ENCODE results near the gene PTGDS. TPM values are rescaled to one million over a fixed set of nuclear protein-coding genes. Genes with fewer than 3 reads are reported as not detected.
A peak's percentile ranks its signal among the peaks of the same experiment; 100 is the strongest.
"Not testable (repeated sequence)": the region's sequence is repeated elsewhere in the genome, so short reads cannot be mapped to it uniquely, and the experiment has no call there.

PTGDS gene
- total RNA-seq, 1 experiment from 2014 or later: 2.0 TPM

GRCh38 chr9:136990242-136990911, 13.1 kb downstream of the PTGDS start:
- no peak for DNase-seq (ENCODE audit: low read depth)

DNA sequence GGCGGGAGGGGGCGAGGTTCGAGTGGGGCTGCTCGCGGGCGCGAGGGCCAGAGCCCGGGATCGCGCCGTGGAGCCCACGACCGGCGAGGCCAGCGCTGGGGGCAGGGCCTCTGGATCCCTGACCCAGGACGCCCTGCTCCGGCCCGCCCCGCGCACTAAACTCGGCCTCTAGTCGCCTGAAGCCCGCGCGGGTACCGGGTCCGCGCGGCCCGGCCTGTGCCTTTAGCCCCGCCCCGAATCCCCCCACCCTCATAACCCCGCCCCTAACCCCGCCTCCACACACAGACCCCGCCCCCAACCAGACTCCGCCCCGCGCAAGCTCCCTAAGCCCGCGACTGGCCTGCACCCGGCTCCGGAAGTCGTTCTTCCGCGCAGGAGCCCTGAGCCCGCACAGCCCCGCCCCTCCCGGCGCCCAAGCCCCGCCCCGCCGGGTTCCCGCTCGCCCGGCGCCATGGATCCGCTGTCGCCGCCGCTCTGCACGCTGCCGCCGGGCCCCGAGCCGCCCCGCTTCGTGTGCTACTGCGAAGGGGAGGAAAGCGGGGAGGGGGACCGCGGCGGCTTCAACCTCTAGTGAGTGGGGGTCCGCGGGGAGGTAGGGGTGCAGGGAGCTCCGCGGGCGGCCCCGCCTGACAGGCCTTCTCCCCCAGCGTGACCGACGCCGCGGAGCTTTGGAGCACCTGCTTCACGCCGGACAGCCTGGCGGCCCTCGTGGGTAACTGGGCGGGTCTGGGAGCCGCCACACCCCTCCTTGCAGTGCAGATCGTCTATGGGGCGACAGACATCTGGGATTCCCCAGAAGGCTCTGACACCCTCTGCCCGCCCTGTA, 14.9 kb downstream of the PTGDS start, which contains the start of gene PAXX:
Gene PAXX, plus strand, starts transcription at position 430 of the 826 bp plus-strand sequence. Its CDS starts 22 bp downstream, at position 452.
- peak; percentile 76 for DNase-seq (ENCODE audit: low read depth)

DNA sequence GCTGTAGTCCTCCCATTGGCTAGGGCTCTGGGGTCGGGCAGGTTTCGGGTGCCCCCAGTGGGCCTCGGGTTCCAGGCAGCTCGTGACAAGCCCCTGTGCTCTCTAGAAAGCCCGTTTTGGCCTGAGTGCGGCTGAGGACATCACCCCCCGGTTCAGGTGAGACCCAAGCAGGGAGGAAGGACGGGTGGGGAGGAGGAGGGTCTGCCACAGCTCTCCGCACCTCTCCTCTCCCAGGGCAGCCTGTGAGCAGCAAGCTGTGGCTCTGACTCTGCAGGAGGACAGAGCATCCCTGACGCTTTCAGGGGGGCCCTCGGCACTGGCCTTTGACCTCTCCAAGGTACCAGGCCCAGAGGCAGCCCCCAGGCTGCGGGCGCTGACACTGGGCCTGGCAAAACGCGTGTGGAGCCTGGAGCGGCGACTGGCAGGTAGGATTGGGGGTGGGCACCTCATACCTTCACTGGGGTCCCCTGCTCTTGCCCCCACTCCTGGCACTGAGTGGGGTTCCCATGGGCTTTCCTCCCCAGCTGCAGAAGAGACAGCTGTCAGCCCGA, 15.6 kb downstream of the PTGDS start:
- DNase-seq (ENCODE audit: low read depth): no peak

DNA sequence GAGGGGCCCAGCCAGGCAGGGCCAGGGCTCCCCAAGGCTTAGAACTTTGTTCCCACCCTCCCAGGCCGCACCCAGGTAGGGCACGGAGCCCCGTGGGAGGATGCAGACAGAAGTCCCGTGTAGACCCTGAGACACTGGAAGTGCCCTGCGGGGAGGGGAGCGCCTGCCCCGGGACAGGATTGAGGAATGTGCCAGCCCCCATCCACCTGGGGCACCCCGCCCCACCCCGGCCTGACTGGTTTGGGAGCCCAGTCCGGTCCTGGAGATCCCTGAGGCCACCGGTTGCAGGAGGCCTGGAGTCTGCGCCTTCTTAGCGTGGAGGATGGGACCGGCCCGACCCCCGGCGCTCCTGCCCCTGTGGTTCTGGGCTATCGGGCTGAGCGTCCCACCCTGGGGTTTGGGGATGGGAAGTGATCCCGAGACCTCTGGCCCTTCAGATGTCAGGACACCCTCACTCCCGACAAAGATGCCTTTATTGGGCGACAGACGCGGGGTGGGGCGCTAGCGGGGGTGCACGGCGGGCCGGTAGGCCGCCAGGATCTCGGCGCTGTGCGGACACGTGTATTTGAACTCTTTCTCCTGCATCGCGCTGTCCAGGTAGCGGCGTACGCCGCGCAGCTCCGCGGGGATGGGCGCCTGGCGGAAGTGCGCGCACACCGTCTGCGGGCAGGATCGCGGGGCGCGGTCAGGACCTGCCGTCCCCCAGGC, 17.0 kb downstream of the PTGDS start:
- DNase-seq (ENCODE audit: low read depth): no peak

DNA sequence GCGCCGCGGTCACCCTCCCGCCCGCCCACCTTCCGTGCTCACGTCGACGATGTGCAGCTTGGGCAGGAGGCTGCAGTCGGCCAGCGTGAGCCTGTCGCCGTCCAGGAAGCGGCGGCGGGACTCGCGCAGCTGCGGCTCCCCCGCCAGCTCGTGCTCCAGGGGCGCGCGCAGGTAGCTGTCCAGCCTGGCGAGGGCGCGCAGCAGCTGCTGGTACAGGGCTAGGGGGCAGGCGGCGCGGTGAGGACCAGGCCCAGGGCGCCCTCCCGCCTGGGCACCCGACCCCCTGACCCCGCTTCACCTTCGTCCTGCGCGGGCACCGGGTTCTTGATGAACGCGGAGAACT, 17.6 kb downstream of the PTGDS start:
- no peak for DNase-seq (ENCODE audit: low read depth)

DNA sequence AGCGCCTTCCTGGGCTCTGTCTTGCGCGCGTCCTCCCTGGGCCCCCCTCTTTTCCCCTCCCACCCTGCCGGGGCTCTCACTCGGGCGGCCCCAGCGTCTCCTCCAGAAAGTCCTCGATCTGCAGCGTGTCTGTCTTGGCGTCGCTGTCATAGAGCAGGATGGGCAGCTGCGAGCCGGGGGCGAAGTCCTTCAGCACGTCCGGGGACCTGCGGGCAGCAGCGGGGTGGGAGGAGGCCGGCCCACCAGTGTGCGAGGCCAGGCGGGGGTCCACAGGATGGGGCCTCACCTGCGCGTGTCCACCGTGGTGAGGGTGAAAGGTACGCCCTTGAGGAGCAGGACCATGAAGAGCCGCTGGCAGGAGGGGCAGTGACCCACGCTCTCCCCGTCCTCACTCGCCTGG, 18.1 kb downstream of the PTGDS start:
- no peak for DNase-seq (ENCODE audit: low read depth)

- no peak for DNase-seq (ENCODE audit: low read depth)
Measured at GRCh38 chr9:136995772-136996311, 18.5 kb downstream of the PTGDS start.

GRCh38 chr9:136996361-136997292, 19.3 kb downstream of the PTGDS start, which contains the start of gene CLIC3:
Gene CLIC3, minus strand, starts transcription at chr9:136996568. Its CDS starts 25 bp downstream, at chr9:136996543.
- DNase-seq (ENCODE audit: low read depth): no peak

DNA sequence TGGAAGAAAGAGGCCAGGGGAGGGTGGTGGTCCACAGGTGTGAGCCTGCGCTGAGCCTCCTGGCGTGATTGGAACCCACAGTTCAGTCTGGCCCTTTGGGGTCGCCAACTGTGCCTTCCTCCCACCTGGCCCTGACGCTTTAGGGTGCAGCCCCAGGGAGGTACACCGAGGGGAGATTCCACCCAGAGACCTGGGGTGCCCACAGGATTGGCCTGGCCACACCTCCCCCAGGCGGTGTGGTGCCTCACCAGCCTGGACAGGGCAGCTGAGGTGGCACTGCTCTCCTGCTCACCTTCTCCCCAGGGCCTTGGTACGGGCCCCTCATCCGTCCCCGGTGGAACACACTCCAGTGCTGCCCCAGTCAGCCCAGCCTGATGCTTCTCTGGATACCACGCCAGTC, 20.1 kb downstream of the PTGDS start:
- no peak for DNase-seq (ENCODE audit: low read depth)

- DNase-seq (ENCODE audit: low read depth): no peak
Measured at GRCh38 chr9:136997830-136998234, 20.5 kb downstream of the PTGDS start.

DNA sequence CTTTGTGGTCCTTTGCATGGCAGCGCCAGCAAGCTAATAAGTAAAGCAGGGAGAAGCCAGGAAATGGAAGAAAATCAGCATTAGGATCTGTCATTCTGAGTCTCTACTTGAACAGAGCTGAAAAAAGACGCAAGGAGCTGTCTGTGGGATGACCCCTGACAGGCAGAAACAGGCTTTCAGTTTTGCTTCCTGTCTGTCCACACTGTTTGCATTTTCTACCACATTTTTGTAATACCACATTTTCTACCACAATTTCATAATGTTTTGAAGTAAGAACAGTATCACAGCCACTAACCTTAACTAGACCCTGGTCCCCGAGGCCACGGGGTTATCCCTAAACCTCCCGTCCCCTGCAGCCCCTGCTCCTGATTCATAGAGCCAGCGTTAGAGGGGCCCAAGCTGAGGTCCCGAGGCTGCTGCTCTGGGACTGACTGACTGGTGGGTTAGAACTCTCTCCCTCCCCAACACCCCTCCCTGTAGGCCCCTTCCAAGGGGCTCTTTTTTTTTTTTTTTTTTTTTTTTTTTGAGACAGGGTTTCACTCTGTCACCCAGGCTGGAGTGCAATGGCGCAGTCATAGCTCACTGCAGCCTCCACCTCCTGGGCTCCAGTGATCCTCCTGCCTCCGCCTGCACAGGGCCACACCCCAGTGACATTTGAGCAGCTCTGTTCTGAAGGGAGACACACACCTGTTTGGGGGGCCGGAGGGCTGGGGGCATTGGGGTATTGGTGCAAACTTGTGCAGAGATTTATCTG, 23.1 kb downstream of the PTGDS start:
- DNase-seq (ENCODE audit: low read depth): peak; percentile 68

DNA sequence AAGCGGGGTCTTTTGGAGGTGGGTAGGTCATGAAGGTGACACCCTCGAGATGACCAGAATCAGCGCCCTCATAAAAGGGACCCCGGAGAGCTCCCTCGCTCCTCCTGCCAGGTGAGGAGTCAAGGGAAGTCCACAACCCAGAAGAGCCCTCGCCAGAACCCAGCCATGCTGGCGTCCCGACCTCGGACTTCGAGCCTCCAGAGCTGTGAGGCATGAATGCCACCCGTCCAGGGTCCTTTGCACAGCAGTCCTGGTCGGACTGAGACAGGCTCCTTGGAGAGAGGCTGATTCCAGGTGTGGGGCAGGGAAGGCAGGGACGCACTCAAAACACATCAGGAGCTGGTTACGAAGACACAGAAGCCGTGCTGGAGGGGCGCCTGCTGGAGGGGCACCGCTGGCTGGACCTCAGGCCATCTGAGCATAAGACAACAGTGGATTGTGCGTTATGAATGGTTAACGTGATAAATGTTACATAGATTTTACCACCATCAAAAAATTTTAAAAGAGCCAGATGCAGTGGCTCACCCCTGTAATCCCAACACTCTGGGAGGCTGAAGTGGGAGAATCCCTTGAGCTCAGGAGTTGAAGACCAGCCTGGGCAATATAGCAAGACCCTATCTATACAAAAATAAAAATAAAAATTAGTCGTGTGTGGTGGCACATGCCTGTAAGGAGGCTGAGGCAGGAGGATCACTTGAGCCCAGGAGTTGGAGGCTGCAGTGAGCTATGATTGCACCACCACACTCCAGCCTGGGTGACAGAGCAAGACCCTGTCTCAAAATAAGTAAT, 24.7 kb downstream of the PTGDS start:
- DNase-seq (ENCODE audit: low read depth): no peak

DNA sequence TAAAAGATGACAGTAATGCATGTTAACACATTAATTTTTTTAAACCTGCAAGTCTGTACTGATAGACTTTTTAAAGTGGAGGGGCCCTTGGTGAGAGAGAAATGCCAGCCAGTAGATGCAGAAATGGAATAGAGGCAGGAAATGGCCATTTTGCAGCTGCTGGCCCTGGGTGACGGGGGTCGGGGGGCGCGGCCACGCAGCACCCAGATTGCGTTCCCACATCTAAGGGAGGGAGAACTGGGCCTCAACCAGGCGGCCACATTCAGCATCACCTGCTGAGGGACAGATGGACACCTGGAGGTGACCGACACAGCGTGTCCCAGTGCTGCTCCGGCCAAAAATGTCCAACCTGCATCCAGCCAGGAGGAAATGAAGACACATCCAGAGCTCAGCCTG, 25.3 kb downstream of the PTGDS start:
- DNase-seq (ENCODE audit: low read depth): no peak

- not testable (repeated sequence) for DNase-seq (ENCODE audit: low read depth)
Measured at GRCh38 chr9:137004285-137004684, 27.0 kb downstream of the PTGDS start.

- DNase-seq (ENCODE audit: low read depth): no peak
Measured at GRCh38 chr9:137006116-137007003, 29.1 kb downstream of the PTGDS start.

GRCh38 chr9:137007108-137007815, 30.0 kb downstream of the PTGDS start:
- DNase-seq (ENCODE audit: low read depth): no peak

- no peak for DNase-seq (ENCODE audit: low read depth)
Measured at GRCh38 chr9:137007816-137008270, 30.5 kb downstream of the PTGDS start.
